Measurements from ENCODE around the gene WDFY2. TPM values are rescaled to one million over a fixed set of nuclear protein-coding genes. Genes with fewer than 3 reads are reported as not detected.

Gene WDFY2
- total RNA-seq, 1 donor from 2014 or later: 11.1 TPM

- DNase-seq: no peak
- H3K27ac Mint-ChIP-seq: no peak overlapping the region
- H3K9me3 Mint-ChIP-seq: peaks cover 3% of the 10 kb centered on the region
- no peaks in the 10 kb centered on the region for H3K27me3 Mint-ChIP-seq
- peaks cover 7% of the 10 kb centered on the region for H3K36me3 Mint-ChIP-seq (ENCODE audit: low read depth)
- peaks cover 3% of the 10 kb centered on the region for H3K4me1 Mint-ChIP-seq
- H3K4me3 Mint-ChIP-seq: no peak overlapping the region
- intact Hi-C loops (cut with micrococcal nuclease): no loop called here
Measured at GRCh38 chr13:51659276-51660127, 75.2 kb downstream of the WDFY2 start.

- intact Hi-C loops (cut with micrococcal nuclease): no loop called here
- no peaks in the 10 kb centered on the region for H3K27me3 Mint-ChIP-seq
- H3K4me1 Mint-ChIP-seq: peaks cover 3% of the 10 kb centered on the region
- H3K4me3 Mint-ChIP-seq: no peak overlapping the region
- no peak overlapping the region for H3K27ac Mint-ChIP-seq
- H3K9me3 Mint-ChIP-seq: peaks cover 3% of the 10 kb centered on the region
- DNase-seq: no peak
- peaks cover 9% of the 10 kb centered on the region for H3K36me3 Mint-ChIP-seq (ENCODE audit: low read depth)
Measured at GRCh38 chr13:51660813-51661212, 76.6 kb downstream of the WDFY2 start.

- DNase-seq: no peak
- Mint-ChIP-seq H3K4me3 (no peak overlapping the region), H3K4me1 (no peaks in the 10 kb centered on the region), H3K27ac (no peak overlapping the region), H3K36me3 (ENCODE audit: low read depth) (peaks cover 9% of the 10 kb centered on the region), H3K9me3 (no peaks in the 10 kb centered on the region), H3K27me3 (no peaks in the 10 kb centered on the region)
- intact Hi-C loops (cut with micrococcal nuclease): no loop called here
Measured at GRCh38 chr13:51663973-51664957, 80.0 kb downstream of the WDFY2 start.

- DNase-seq: no peak
- H3K27ac Mint-ChIP-seq: no peak overlapping the region
- H3K4me1 Mint-ChIP-seq: peaks cover 2% of the 10 kb centered on the region
- H3K9me3 Mint-ChIP-seq: no peaks in the 10 kb centered on the region
- H3K36me3 Mint-ChIP-seq (ENCODE audit: low read depth): peaks cover 11% of the 10 kb centered on the region
- H3K27me3 Mint-ChIP-seq: no peaks in the 10 kb centered on the region
- intact Hi-C loops (cut with micrococcal nuclease): no loop called here
- no peak overlapping the region for H3K4me3 Mint-ChIP-seq
Measured at GRCh38 chr13:51665456-51665855, 81.2 kb downstream of the WDFY2 start.

GRCh38 chr13:51666374-51666773 lies 82.1 kb downstream of the WDFY2 start:
- H3K9me3 Mint-ChIP-seq: peaks cover 5% of the 10 kb centered on the region
- H3K4me1 Mint-ChIP-seq: peaks cover 2% of the 10 kb centered on the region
- intact Hi-C loops (cut with micrococcal nuclease): no loop called here
- no peaks in the 10 kb centered on the region for H3K27me3 Mint-ChIP-seq
- no peak for DNase-seq
- H3K27ac Mint-ChIP-seq: no peak overlapping the region
- peaks cover 10% of the 10 kb centered on the region for H3K36me3 Mint-ChIP-seq (ENCODE audit: low read depth)
- no peak overlapping the region for H3K4me3 Mint-ChIP-seq

GRCh38 chr13:51666839-51667238 lies 82.6 kb downstream of the WDFY2 start:
- peaks cover 6% of the 10 kb centered on the region for H3K9me3 Mint-ChIP-seq
- H3K4me3 Mint-ChIP-seq: no peak overlapping the region
- no peaks in the 10 kb centered on the region for H3K27me3 Mint-ChIP-seq
- H3K4me1 Mint-ChIP-seq: peaks cover 2% of the 10 kb centered on the region
- H3K27ac Mint-ChIP-seq: no peak overlapping the region
- DNase-seq: no peak
- H3K36me3 Mint-ChIP-seq (ENCODE audit: low read depth): peaks cover 12% of the 10 kb centered on the region
- intact Hi-C loops (cut with micrococcal nuclease): no loop called here

GRCh38 chr13:51668580-51669195 lies 84.4 kb downstream of the WDFY2 start:
- H3K9me3 Mint-ChIP-seq: peaks cover 6% of the 10 kb centered on the region
- H3K4me3 Mint-ChIP-seq: no peak overlapping the region
- no peak overlapping the region for H3K27ac Mint-ChIP-seq
- DNase-seq: no peak
- no peaks in the 10 kb centered on the region for H3K27me3 Mint-ChIP-seq
- peaks cover 9% of the 10 kb centered on the region for H3K36me3 Mint-ChIP-seq (ENCODE audit: low read depth)
- intact Hi-C loops (cut with micrococcal nuclease): no loop called here
- peaks cover 2% of the 10 kb centered on the region for H3K4me1 Mint-ChIP-seq

GRCh38 chr13:51673165-51673564 lies 88.9 kb downstream of the WDFY2 start:
- Mint-ChIP-seq H3K36me3 (ENCODE audit: low read depth) (peaks cover 9% of the 10 kb centered on the region), H3K9me3 (peaks cover 6% of the 10 kb centered on the region), H3K4me1 (peaks cover 2% of the 10 kb centered on the region), H3K27ac (no peak overlapping the region), H3K27me3 (no peaks in the 10 kb centered on the region), H3K4me3 (no peak overlapping the region)
- intact Hi-C loops (cut with micrococcal nuclease): no loop called here
- DNase-seq: no peak

GRCh38 chr13:51674276-51674675 lies 90.0 kb downstream of the WDFY2 start:
- Mint-ChIP-seq H3K27me3 (no peaks in the 10 kb centered on the region), H3K27ac (no peak overlapping the region), H3K36me3 (ENCODE audit: low read depth) (peaks cover 9% of the 10 kb centered on the region), H3K9me3 (peaks cover 6% of the 10 kb centered on the region), H3K4me1 (peaks cover 2% of the 10 kb centered on the region), H3K4me3 (no peak overlapping the region)
- no peak for DNase-seq
- intact Hi-C loops (cut with micrococcal nuclease): no loop called here

GRCh38 chr13:51675385-51675784 lies 91.1 kb downstream of the WDFY2 start:
- Mint-ChIP-seq H3K27me3 (no peaks in the 10 kb centered on the region), H3K9me3 (peaks cover 6% of the 10 kb centered on the region), H3K4me3 (no peak overlapping the region), H3K36me3 (ENCODE audit: low read depth) (peaks cover 7% of the 10 kb centered on the region), H3K4me1 (no peaks in the 10 kb centered on the region), H3K27ac (no peak overlapping the region)
- no peak for DNase-seq
- intact Hi-C loops (cut with micrococcal nuclease): no loop called here

GRCh38 chr13:51675877-51676276 lies 91.6 kb downstream of the WDFY2 start:
- H3K27ac Mint-ChIP-seq: no peak overlapping the region

GRCh38 chr13:51676739-51677138 lies 92.5 kb downstream of the WDFY2 start:
- H3K36me3 Mint-ChIP-seq (ENCODE audit: low read depth): peaks cover 8% of the 10 kb centered on the region
- H3K4me3 Mint-ChIP-seq: no peak overlapping the region
- intact Hi-C loops (cut with micrococcal nuclease): no loop called here
- no peaks in the 10 kb centered on the region for H3K27me3 Mint-ChIP-seq
- DNase-seq: no peak
- H3K9me3 Mint-ChIP-seq: no peaks in the 10 kb centered on the region
- peaks cover 6% of the 10 kb centered on the region for H3K4me1 Mint-ChIP-seq
- H3K27ac Mint-ChIP-seq: no peak overlapping the region

More at GRCh38 chr13:51675877-51676276, 91.6 kb downstream of the WDFY2 start:
- intact Hi-C loops (cut with micrococcal nuclease): no loop called here
- no peak overlapping the region for H3K4me3 Mint-ChIP-seq
- peaks cover 7% of the 10 kb centered on the region for H3K36me3 Mint-ChIP-seq (ENCODE audit: low read depth)
- no peaks in the 10 kb centered on the region for H3K4me1 Mint-ChIP-seq
- no peak for DNase-seq
- no peaks in the 10 kb centered on the region for H3K27me3 Mint-ChIP-seq
- H3K9me3 Mint-ChIP-seq: peaks cover 6% of the 10 kb centered on the region

- peaks cover 11% of the 10 kb centered on the region for H3K36me3 Mint-ChIP-seq (ENCODE audit: low read depth)
Measured at GRCh38 chr13:51678420-51678819, 94.2 kb downstream of the WDFY2 start.

More at GRCh38 chr13:51678420-51678819, 94.2 kb downstream of the WDFY2 start:
- Mint-ChIP-seq H3K27ac (no peak overlapping the region), H3K4me3 (no peak overlapping the region), H3K4me1 (peaks cover 7% of the 10 kb centered on the region), H3K27me3 (no peaks in the 10 kb centered on the region), H3K9me3 (no peaks in the 10 kb centered on the region)
- intact Hi-C loops (cut with micrococcal nuclease): no loop called here
- no peak for DNase-seq

Measured in activated CD4-positive, alpha-beta T cell treated with anti-CD3 and anti-CD28 coated beads, Interleukin-2, amount 10 ng/mL, durations not matched to agents 24 days and 14 days (primary cell).